Chondrocyte (in vitro differentiated cells): Measurements from ENCODE around the gene DCXR. TPM values are rescaled to one million over a fixed set of nuclear protein-coding genes. Genes with fewer than 3 reads are reported as not detected.

ENCODE experiments used
- DNase-seq: peaks from one replicate; pipeline ENCODE4 v3.0.0; 2021; ENCODE audit warnings: mixed read lengths, low spot score
- H3K27ac Mint-ChIP-seq: one replicate; pipeline ENCODE4 v1.8.0; 2021; ENCODE audit warnings: mild to moderate bottlenecking, moderate library complexity, mixed read lengths; ENCODE audit not compliant: unreplicated experiment
- H3K27me3 Mint-ChIP-seq: 2 replicates; pipeline ENCODE4 v1.8.0; 2021; ENCODE audit warnings: low read depth, mixed read lengths
- H3K36me3 Mint-ChIP-seq: 2 replicates; pipeline ENCODE4 v1.8.0; 2021; ENCODE audit warnings: low read depth, mixed read lengths
- H3K4me1 Mint-ChIP-seq: 2 replicates; pipeline ENCODE4 v1.8.0; 2021; ENCODE audit warnings: low read depth, mild to moderate bottlenecking, mixed read lengths
- H3K4me3 Mint-ChIP-seq: one replicate; pipeline ENCODE4 v1.8.0; 2021; ENCODE audit warnings: mild to moderate bottlenecking, moderate library complexity, mixed read lengths; ENCODE audit not compliant: unreplicated experiment
- H3K9me3 Mint-ChIP-seq: 2 replicates; pipeline ENCODE4 v1.8.0; 2021; ENCODE audit warnings: low read depth, mixed read lengths
- CTCF ChIP-seq: fragments of 200-600 bp; sonication (generic); IDR thresholded peaks from 2 replicates; pipeline ENCODE4 v1.5.0; 2021; ENCODE audit warnings: antibody characterized with exemption, mild to moderate bottlenecking, moderate library complexity
- total RNA-seq: library from RNA; stranded (reverse); gene quantifications from 3 replicates; pipeline ENCODE4 v1.2.1, GENCODE V29; 2021

The DCXR gene
- total RNA-seq, 1 donor from 2014 or later, result 59.8 TPM

- H3K36me3 Mint-ChIP-seq, result peaks cover 3% of the 10 kb centered on the region
- TF ChIP-seq CTCF, result no peak
- no peaks in the 10 kb centered on the region for H3K27me3 Mint-ChIP-seq
- no peaks in the 10 kb centered on the region for H3K9me3 Mint-ChIP-seq
- peak; percentile 88 for DNase-seq
- H3K27ac Mint-ChIP-seq, result no peak overlapping the region
- no peak overlapping the region for H3K4me3 Mint-ChIP-seq
- peaks cover 6% of the 10 kb centered on the region for H3K4me1 Mint-ChIP-seq
Observed at GRCh38 chr17:82059272-82060000, 21.9 kb upstream of the DCXR start.

- H3K36me3 Mint-ChIP-seq, result peaks cover 3% of the 10 kb centered on the region
- no peak overlapping the region for H3K27ac Mint-ChIP-seq
- H3K27me3 Mint-ChIP-seq, result no peaks in the 10 kb centered on the region
- H3K4me1 Mint-ChIP-seq, result peaks cover under 1% of the 10 kb centered on the region
- H3K9me3 Mint-ChIP-seq, result no peaks in the 10 kb centered on the region
- TF ChIP-seq CTCF, result no peak
- no peak for DNase-seq
- H3K4me3 Mint-ChIP-seq, result no peak overlapping the region
Observed at GRCh38 chr17:82058855-82059249, 21.4 kb upstream of the DCXR start.

GRCh38 chr17:82058230-82058854, 20.8 kb upstream of the DCXR start:
- no peak for TF ChIP-seq CTCF
- Mint-ChIP-seq H3K4me1 (peaks cover 1% of the 10 kb centered on the region), H3K36me3 (peaks cover 3% of the 10 kb centered on the region), H3K27me3 (no peaks in the 10 kb centered on the region), H3K4me3 (no peak overlapping the region), H3K27ac (no peak overlapping the region), H3K9me3 (no peaks in the 10 kb centered on the region)
- DNase-seq, result peak; percentile 89

GRCh38 chr17:82056729-82057621, 19.5 kb upstream of the DCXR start:
- Mint-ChIP-seq H3K4me3 (no peak overlapping the region), H3K27ac (no peak overlapping the region), H3K4me1 (peaks cover 10% of the 10 kb centered on the region), H3K36me3 (peaks cover 3% of the 10 kb centered on the region), H3K9me3 (no peaks in the 10 kb centered on the region), H3K27me3 (no peaks in the 10 kb centered on the region)
- no peak for TF ChIP-seq CTCF
- DNase-seq, result peak; percentile 87
